ENCODE measurements around the gene AOPEP. TPM values are rescaled to one million over a fixed set of nuclear protein-coding genes. Genes with fewer than 3 reads are reported as not detected.

Gene AOPEP
- polyA plus RNA-seq, 1 donor = 44.3 TPM

GRCh38 chr9:94714494-94714893, 12.0 kb upstream of the AOPEP start:
- no peaks in the 10 kb centered on the region for H3K27me3 ChIP-seq (ENCODE audit: control insufficient read depth, insufficient read depth, low read length)
- H3K4me3 ChIP-seq (ENCODE audit: low read length) = no peak overlapping the region
- no CpG with 5 or more reads among the region's 4 CpGs for WGBS (ENCODE audit: insufficient coverage, low lambda C conversion rate)
- H3K9me3 ChIP-seq (ENCODE audit: control insufficient read depth, low read depth, low read length) = no peaks in the 10 kb centered on the region
- H3K36me3 ChIP-seq (ENCODE audit: control insufficient read depth, insufficient read depth, low read length) = no peaks in the 10 kb centered on the region
- no peak for DNase-seq
- no peaks in the 10 kb centered on the region for H3K4me1 ChIP-seq (ENCODE audit: control insufficient read depth, insufficient read depth, low read length)
- H3K27ac ChIP-seq (ENCODE audit: low read length) = no peak overlapping the region

- no CpG with 5 or more reads among the region's 3 CpGs for WGBS (ENCODE audit: insufficient coverage, low lambda C conversion rate)
- H3K27ac ChIP-seq (ENCODE audit: low read length) = no peak overlapping the region
Observed at GRCh38 chr9:94717761-94718160, 8.7 kb upstream of the AOPEP start.

DNA sequence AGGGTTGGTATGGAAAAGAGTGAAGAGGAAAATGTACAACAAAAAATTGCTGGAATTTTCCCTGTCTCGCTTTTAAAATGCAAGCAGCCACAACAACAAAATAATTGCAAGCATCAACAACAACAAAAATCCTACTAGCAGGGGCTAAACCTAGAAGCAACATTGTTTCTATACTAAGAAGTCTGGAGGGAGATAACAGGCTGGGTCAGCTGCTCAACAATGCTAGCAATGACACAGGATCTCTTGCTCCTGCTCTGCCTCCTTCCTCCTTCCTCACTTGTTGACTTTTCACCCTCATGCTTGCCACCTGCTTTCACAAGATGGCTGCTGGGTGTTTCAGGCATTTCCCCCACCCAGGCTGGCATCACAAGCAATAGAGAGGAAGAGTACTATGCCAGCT, 7.6 kb upstream of the AOPEP start:
- no peak overlapping the region for H3K4me3 ChIP-seq (ENCODE audit: low read length)
- WGBS (ENCODE audit: insufficient coverage, low lambda C conversion rate) = 100% methylated on average over 1 of the region's 1 CpG
- no peaks in the 10 kb centered on the region for H3K36me3 ChIP-seq (ENCODE audit: control insufficient read depth, insufficient read depth, low read length)
- H3K4me1 ChIP-seq (ENCODE audit: control insufficient read depth, insufficient read depth, low read length) = no peaks in the 10 kb centered on the region
- H3K27me3 ChIP-seq (ENCODE audit: control insufficient read depth, insufficient read depth, low read length) = no peaks in the 10 kb centered on the region
- no peaks in the 10 kb centered on the region for H3K9me3 ChIP-seq (ENCODE audit: control insufficient read depth, low read depth, low read length)
- DNase-seq = no peak
- H3K27ac ChIP-seq (ENCODE audit: low read length) = no peak overlapping the region

More at GRCh38 chr9:94717761-94718160, 8.7 kb upstream of the AOPEP start:
- Histone ChIP-seq H3K36me3 (ENCODE audit: control insufficient read depth, insufficient read depth, low read length) (no peaks in the 10 kb centered on the region), H3K9me3 (ENCODE audit: control insufficient read depth, low read depth, low read length) (no peaks in the 10 kb centered on the region), H3K4me3 (ENCODE audit: low read length) (no peak overlapping the region), H3K27me3 (ENCODE audit: control insufficient read depth, insufficient read depth, low read length) (no peaks in the 10 kb centered on the region), H3K4me1 (ENCODE audit: control insufficient read depth, insufficient read depth, low read length) (no peaks in the 10 kb centered on the region)
- DNase-seq = no peak

- DNase-seq = no peak
- Histone ChIP-seq H3K27me3 (ENCODE audit: control insufficient read depth, insufficient read depth, low read length) (no peaks in the 10 kb centered on the region), H3K9me3 (ENCODE audit: control insufficient read depth, low read depth, low read length) (no peaks in the 10 kb centered on the region), H3K4me1 (ENCODE audit: control insufficient read depth, insufficient read depth, low read length) (no peaks in the 10 kb centered on the region), H3K4me3 (ENCODE audit: low read length) (no peak overlapping the region), H3K27ac (ENCODE audit: low read length) (no peak overlapping the region), H3K36me3 (ENCODE audit: control insufficient read depth, insufficient read depth, low read length) (no peaks in the 10 kb centered on the region)
- WGBS (ENCODE audit: insufficient coverage, low lambda C conversion rate) = no CpG with 5 or more reads among the region's 4 CpGs
Observed at GRCh38 chr9:94719878-94720277, 6.6 kb upstream of the AOPEP start.

DNA sequence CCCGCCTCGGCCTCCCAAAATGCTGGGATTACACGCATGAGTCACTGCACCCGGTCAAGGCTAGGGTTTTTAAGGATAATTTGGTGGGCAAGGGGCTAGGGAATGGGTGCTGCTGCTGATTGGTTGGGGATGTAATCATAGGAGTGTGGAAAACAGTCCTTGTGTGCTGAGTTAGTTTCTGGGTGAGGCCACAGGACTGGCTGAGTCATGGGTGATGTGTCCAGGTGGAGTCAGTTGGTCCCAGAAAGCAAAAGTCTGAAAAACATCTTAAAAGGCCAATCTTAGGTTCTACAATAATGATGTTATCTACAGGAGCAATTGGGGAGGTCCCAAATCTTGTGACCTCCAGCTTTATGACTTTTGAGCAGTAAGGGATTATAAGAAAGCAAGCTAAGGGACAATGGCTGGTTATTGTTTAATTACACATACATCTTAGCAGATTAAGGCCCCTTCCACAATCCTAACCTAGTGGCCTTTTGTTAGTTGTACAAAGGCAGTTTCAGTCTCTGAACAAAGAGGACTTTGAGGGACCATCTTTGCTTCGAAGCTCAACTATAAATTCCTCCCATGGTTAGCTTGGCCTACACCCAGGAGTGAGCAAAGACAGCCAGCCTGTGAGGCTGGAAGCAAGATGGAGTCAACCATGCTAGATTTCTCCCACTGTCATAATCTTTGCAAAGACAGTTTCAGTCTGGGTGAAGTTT, 5.5 kb upstream of the AOPEP start:
- no peak for DNase-seq
- no peaks in the 10 kb centered on the region for H3K36me3 ChIP-seq (ENCODE audit: control insufficient read depth, insufficient read depth, low read length)
- H3K27ac ChIP-seq (ENCODE audit: low read length) = no peak overlapping the region
- 50% methylated on average over 1 of the region's 5 CpGs for WGBS (ENCODE audit: insufficient coverage, low lambda C conversion rate)
- no peaks in the 10 kb centered on the region for H3K9me3 ChIP-seq (ENCODE audit: control insufficient read depth, low read depth, low read length)
- no peaks in the 10 kb centered on the region for H3K27me3 ChIP-seq (ENCODE audit: control insufficient read depth, insufficient read depth, low read length)
- H3K4me3 ChIP-seq (ENCODE audit: low read length) = no peak overlapping the region
- H3K4me1 ChIP-seq (ENCODE audit: control insufficient read depth, insufficient read depth, low read length) = peaks cover under 1% of the 10 kb centered on the region

DNA sequence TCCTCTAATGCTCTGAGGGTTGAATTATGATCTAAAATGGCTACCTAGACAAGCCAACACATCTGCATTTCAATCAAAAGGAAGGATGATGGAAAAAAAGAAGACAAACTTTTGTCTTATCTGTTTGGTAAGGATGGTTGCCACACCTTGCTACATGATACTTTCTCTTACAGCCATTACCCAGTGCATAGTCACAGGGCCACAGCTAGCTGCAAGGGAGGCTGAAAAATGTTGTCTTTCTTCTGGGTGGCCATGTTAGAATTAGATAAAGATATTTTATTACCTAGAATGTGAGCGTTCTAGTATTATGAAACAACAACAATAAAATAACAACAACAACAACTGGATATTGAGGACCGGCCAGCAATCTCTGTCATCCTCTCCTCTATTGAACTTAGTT, 4.7 kb upstream of the AOPEP start:
- no peaks in the 10 kb centered on the region for H3K27me3 ChIP-seq (ENCODE audit: control insufficient read depth, insufficient read depth, low read length)
- 100% methylated on average over 1 of the region's 2 CpGs for WGBS (ENCODE audit: insufficient coverage, low lambda C conversion rate)
- H3K27ac ChIP-seq (ENCODE audit: low read length) = no peak overlapping the region
- no peaks in the 10 kb centered on the region for H3K9me3 ChIP-seq (ENCODE audit: control insufficient read depth, low read depth, low read length)
- no peak overlapping the region for H3K4me3 ChIP-seq (ENCODE audit: low read length)
- no peaks in the 10 kb centered on the region for H3K36me3 ChIP-seq (ENCODE audit: control insufficient read depth, insufficient read depth, low read length)
- peaks cover 3% of the 10 kb centered on the region for H3K4me1 ChIP-seq (ENCODE audit: control insufficient read depth, insufficient read depth, low read length)
- DNase-seq = no peak

GRCh38 chr9:94725293-94725692, 1.2 kb upstream of the AOPEP start:
- Histone ChIP-seq H3K36me3 (ENCODE audit: control insufficient read depth, insufficient read depth, low read length) (no peaks in the 10 kb centered on the region), H3K4me1 (ENCODE audit: control insufficient read depth, insufficient read depth, low read length) (peaks cover 3% of the 10 kb centered on the region), H3K27me3 (ENCODE audit: control insufficient read depth, insufficient read depth, low read length) (no peaks in the 10 kb centered on the region), H3K27ac (ENCODE audit: low read length) (no peak overlapping the region), H3K9me3 (ENCODE audit: control insufficient read depth, low read depth, low read length) (no peaks in the 10 kb centered on the region), H3K4me3 (ENCODE audit: low read length) (no peak overlapping the region)
- no peak for DNase-seq
- WGBS (ENCODE audit: insufficient coverage, low lambda C conversion rate) = 100% methylated on average over 1 of the region's 3 CpGs

DNA sequence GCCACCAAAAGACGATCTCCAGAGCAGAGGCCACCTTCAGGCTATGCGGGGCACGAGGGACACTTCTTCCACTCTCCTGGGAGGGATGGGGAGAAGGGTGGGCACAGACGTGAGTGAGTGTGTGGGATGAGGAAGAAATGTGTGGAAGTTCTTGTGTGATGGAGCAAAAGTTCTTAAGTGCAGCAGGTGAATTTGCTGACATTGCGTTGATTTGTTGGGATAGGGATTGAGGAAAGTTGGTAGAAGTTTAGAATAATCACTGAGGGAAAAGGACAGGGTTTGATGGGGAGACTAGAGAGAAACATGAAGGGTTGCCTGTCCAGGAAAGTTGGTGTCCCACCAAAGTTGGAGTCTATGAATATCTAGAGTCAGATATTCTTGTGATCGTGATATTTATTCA, 2.2 kb downstream of the AOPEP start:
- WGBS (ENCODE audit: insufficient coverage, low lambda C conversion rate) = 83% methylated on average over 5 of the region's 6 CpGs
- H3K4me1 ChIP-seq (ENCODE audit: control insufficient read depth, insufficient read depth, low read length) = peaks cover 3% of the 10 kb centered on the region
- peaks cover 2% of the 10 kb centered on the region for H3K36me3 ChIP-seq (ENCODE audit: control insufficient read depth, insufficient read depth, low read length)
- H3K27ac ChIP-seq (ENCODE audit: low read length) = no peak overlapping the region
- H3K27me3 ChIP-seq (ENCODE audit: control insufficient read depth, insufficient read depth, low read length) = no peaks in the 10 kb centered on the region
- no peaks in the 10 kb centered on the region for H3K9me3 ChIP-seq (ENCODE audit: control insufficient read depth, low read depth, low read length)
- no peak overlapping the region for H3K4me3 ChIP-seq (ENCODE audit: low read length)
- no peak for DNase-seq

DNA sequence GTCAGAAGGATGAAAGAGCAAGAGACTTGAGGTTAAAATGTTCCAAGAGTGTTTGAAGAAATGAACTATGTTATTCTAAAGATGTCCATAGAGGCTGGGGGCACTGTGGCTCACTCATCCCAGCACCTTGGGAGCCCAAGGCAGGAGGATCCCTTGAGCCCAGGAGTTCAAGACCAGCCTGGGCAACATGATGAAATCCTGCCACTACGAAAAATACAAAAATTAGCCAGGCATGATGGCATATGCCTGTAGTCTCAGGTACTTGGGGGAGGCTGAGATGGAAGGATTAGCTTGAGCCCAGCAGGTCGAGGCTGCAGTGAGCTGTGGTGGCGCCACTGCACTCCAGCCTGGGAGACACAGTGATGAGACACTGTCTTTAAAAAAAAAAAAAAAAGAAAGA, 2.7 kb downstream of the AOPEP start:
- no peaks in the 10 kb centered on the region for H3K9me3 ChIP-seq (ENCODE audit: control insufficient read depth, low read depth, low read length)
- no peak overlapping the region for H3K27ac ChIP-seq (ENCODE audit: low read length)
- peaks cover 2% of the 10 kb centered on the region for H3K36me3 ChIP-seq (ENCODE audit: control insufficient read depth, insufficient read depth, low read length)
- peaks cover 3% of the 10 kb centered on the region for H3K4me1 ChIP-seq (ENCODE audit: control insufficient read depth, insufficient read depth, low read length)
- no CpG with 5 or more reads among the region's 3 CpGs for WGBS (ENCODE audit: insufficient coverage, low lambda C conversion rate)
- H3K4me3 ChIP-seq (ENCODE audit: low read length) = no peak overlapping the region
- DNase-seq = no peak
- no peaks in the 10 kb centered on the region for H3K27me3 ChIP-seq (ENCODE audit: control insufficient read depth, insufficient read depth, low read length)

DNA sequence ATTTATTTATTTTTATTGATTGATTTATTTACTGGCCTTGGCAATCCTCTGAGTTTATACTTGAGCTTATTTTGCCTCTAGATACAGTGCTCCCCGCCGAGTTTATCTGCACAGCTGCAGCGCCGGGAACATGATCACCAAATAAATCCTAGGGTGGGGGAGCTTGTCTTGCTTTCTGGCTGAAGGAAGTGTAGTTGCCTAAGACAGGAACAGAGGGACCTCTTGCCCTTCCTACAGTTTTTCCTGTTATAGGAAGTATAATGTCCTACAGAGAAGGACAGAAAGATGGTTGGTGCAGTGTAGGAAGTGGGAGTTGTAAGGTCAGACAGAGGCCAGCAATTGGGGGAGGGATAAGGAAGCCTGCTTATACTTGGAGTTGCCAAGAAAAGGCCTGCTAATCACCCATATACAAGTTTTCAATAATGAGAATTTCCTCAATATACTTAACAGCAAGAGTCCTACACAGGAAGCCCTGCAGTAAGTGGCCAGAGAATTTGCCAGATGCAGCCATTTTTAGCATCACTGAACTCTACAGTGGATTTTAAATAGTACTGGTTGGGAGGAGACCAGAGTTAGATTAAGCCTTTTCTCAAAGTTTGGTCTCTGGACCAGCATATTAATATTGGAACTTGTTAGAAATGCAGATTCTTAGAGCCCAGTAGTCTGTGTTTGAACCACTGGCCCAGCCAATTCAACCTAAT, 7.7 kb downstream of the AOPEP start:
- Histone ChIP-seq H3K27me3 (ENCODE audit: control insufficient read depth, insufficient read depth, low read length) (no peaks in the 10 kb centered on the region), H3K4me1 (ENCODE audit: control insufficient read depth, insufficient read depth, low read length) (no peaks in the 10 kb centered on the region), H3K9me3 (ENCODE audit: control insufficient read depth, low read depth, low read length) (no peaks in the 10 kb centered on the region), H3K4me3 (ENCODE audit: low read length) (no peak overlapping the region), H3K27ac (ENCODE audit: low read length) (no peak overlapping the region), H3K36me3 (ENCODE audit: control insufficient read depth, insufficient read depth, low read length) (peaks cover 2% of the 10 kb centered on the region)
- WGBS (ENCODE audit: insufficient coverage, low lambda C conversion rate) = 60% methylated on average over 1 of the region's 4 CpGs
- no peak for DNase-seq

DNA sequence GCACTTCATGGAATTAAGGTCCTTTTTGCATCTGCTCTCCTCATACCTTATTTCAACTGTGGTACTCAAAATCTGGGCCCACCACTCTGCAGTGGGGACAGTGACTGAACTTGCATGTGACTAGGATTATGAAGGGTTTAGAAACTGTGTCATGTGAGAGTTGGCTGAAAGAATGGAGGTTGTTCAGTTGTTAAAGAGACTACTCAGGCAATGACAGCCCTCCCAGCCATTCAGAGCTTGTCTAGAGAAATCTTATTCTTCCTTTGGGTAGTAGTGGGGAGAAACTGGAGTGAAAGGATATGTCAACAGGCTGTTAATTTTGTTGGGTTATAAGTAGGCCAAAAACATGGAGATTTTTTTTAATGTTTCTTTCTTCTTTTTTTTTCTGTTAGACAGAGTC, 10.3 kb downstream of the AOPEP start:
- DNase-seq = no peak
- Histone ChIP-seq H3K27me3 (ENCODE audit: control insufficient read depth, insufficient read depth, low read length) (no peaks in the 10 kb centered on the region), H3K27ac (ENCODE audit: low read length) (no peak overlapping the region), H3K4me3 (ENCODE audit: low read length) (no peak overlapping the region), H3K9me3 (ENCODE audit: control insufficient read depth, low read depth, low read length) (no peaks in the 10 kb centered on the region), H3K4me1 (ENCODE audit: control insufficient read depth, insufficient read depth, low read length) (peaks cover 7% of the 10 kb centered on the region), H3K36me3 (ENCODE audit: control insufficient read depth, insufficient read depth, low read length) (peaks cover 2% of the 10 kb centered on the region)

Measured in large intestine (tissue), 3 donors.